NCI-H1092 treated with DMSO at 0.1 percent for 48 hours (cell line): ENCODE data around the gene USP12.

Experiments used
- DNase-seq: peaks from one replicate; lab custom pipeline; 2025; lab: John Stamatoyannopoulos, UW

Gene USP12

DNA sequence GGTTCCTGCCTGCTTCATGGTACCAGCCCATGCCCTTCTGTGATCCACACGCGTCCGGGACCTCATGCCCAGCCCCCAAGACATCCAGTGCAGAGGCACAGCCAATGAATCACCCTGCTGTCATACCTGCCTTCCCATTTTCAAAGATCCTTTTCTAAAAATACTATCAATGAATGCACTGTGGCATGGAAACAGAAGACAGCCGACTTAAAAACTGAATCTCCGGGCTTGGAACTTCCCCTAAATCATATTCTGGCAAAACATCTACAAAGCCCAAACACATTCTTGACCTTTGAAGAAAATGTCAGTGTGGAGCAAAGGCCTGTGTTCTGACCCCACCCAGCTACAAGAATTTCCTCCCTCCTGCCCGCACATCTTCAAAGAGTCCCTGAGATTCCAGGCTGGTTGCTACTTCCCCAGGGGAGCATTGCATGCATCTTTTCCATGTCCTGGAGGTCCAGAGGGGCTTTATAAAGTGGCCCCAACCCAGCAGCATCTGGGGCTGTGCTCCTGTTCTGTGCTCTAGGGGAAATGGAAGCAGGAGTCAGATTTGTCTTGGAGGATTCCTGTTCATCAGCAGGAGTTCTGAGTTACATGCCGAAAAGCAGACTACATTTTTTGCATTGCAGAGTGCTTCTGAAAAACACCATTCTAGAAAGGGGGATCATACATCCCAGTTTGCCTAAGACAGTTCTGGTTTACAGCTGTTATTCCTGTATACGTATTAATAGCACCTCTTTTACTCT lies 135.2 kb downstream of the USP12 start:
- no peak for DNase-seq

DNA sequence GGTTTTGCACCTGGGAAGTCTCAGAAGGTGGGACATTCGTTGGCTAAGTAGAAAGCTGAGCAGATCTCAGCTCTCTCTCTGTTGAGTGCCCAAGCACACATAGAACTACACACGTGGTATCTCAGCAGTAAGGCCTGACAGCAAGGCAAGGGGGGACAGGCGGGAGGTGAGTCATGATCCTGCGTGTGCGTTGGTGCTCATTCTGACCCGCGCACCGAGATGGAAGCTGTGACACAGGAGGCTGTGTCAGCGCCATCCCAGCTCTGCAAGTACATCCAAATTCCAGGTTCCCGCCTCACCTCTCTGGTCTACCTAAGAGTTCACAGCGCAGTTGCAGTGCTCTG lies 135.7 kb downstream of the USP12 start:
- no peak for DNase-seq

DNA sequence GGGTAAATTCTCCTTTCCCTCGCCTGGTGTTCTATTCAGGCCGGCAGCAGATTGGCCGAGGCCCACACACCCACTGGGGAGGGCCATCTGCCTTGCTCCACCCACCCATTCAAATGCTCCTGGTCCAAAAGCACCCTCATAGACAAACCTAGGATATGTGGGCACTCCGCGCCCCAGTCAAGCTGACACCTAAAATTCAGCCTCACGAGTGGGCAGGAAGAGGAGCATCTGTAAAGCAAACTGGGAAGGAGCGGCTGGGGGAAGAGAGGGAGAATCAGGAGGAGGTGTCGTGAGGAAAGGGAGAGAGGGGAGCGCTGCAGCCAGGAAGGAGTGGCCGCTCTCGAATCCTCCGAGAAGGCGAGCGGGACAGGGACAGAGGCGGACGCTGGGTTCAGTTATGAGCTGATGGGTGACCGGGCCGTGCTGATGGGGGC lies 136.9 kb downstream of the USP12 start:
- DNase-seq, result no peak

DNA sequence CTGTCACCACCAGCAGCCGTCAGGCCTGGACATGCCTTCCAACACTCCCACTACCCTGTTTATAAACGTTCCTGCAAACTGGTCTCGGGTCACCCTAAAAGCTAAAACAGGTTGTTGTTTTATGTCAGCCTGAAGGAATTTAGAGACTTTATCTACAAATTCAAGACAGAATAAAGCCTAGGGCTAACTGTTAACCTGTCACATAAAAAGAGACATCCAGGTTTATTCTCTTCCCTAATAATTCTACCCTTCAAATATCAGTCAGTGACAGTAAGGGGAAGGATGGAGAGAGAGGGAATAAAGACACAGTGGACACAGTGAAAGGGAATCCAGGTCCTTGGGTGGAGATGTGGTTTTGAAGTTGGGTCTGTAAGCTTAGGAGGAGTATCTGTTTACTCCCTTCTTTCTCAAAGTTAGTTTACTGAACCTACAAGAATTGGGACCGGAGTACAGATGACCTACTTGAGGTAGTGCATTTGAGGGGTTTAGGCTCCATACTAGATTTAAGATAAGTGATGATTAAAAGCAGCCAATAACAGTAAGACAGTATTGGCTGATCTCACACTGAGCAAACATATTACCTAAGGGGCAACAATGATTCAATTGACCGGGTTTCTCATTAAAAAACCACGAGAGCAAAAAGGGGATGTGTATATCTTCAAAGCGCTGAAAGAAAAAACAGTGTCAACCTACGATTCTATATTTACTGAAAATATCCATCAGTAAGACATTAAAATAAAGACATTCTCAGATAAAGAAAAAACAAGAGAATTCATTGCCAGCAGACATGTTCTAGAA lies 142.7 kb downstream of the USP12 start:
- DNase-seq, result no peak

DNA sequence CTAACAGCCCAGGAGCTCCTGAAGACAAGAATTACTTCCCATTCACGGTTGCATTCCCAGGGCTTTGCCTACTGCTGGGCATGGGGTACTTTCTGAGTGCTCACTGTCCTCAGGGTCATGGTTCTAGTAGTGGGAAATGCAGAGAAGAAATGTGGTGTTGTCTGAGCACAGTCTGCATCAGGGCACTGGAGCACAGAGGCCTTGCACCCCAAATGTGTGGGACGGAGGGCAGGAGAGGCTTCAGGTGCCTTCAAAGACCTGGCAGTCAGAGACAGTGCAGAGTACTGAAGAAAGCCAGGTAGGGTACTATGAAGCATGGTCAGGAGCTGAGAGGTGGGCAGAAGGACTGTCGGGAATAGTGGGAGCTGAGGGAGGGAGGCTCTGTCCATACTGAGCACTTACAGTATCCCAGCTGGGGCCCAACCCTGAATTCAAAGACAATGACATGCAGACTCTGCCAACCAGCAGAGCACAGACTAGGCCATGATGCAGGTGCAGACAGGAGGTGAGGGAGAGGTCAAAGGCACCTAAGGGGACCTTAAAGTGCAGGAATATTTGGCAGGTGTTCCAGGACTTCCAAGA lies 144.4 kb downstream of the USP12 start:
- DNase-seq, result no peak

DNA sequence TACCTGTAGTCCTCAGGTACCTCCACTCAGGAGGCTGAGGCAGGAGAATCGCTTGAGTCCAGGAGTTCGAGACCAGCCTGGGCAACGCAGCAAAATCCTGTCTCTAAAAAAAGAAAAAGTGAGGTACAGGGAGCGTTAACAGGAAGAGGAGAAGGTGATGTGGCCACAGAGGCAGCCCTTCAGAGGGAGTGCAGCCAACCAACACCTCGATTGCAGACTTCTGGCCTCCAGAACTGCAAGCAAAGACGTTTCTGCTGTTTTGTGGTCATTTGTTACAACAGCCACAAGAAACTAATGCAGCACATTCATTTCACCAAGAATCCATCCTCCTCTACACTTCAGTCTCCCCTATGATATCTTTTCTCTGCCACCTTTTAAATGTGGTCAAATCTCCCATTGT lies 145.2 kb downstream of the USP12 start:
- DNase-seq, result no peak

DNA sequence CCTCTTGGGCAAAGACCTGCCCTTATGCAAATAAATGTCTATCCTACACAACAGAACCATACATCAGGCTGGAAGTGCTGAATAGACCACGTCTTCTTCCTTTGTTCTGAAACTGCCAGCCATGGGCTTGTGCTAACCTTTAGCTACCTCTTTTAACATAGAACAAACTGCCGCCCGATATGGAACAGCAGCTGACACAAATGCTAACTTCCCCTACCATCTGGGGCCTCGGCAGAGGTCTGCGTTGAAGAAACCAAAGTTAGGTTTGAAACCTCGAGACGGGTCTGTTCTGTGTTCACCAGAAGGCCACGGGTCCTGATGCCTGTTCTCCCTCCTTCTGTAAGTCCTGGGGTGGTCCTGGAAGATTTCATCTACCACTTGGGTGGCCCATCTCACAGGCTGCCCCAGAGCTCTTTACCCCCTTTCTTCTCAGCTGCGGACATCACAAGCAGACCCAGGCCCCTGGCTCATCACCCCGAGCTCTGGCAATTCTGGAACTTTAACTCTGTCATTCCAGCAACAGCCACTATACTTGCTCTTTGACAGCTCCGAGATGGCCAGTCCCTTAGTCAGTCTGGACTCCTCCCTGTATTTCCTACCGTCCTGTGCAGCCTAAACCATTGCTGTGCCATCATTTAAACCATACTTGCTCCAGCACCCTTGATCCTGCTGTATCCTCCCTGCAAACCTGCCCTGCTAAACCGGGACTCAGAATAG lies 146.7 kb downstream of the USP12 start:
- DNase-seq, result no peak

DNA sequence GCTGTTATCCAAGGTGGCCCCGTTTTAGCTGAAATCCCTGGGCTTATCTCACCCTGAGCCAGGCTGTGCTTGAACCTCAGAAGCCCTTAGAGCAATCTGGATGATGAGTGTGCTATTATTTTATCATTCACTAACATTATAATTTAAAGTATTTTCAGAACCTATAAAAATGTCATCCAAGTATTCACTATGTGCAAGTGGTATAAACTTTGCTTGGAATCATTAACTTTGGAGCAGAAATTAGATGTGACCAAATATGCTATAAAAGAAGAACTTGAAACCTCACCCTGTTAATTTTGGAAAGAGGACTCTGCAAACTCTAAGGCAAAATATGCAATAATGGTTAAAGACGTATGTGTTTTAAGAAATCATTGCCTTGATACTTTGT lies 147.5 kb downstream of the USP12 start:
- DNase-seq, result no peak

DNA sequence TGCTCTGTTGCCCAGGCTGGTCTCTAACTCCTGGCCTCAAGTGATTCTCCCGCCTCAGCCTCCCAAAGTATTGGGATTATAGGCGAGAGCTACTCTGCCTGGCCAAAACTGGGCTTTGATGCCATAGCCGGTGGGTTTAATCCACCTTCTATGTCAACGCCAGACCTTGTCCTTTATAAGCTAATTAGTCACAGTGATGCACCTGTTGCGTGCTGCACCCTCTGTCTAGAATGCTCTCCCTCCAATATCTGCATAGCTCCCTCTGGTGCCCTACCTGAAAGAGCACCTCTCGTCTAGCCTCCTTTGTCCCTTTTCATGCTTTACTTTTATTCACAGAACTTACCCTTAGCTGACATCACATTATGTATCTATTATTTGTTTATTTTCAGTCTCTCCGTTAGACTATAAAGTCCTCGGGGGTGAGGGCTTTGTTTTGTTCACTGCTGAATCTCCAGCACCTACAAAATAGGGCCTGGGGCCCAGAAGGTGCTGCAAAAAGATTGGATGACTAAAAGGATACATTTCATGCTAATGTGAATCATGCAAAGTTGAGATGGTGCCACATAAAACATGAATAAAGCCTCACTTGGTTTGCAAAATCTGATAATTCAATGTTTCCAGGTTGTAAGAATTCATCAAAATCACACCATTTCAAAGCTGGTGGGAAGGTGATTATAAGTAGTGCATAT lies 148.1 kb downstream of the USP12 start:
- DNase-seq, result no peak

DNA sequence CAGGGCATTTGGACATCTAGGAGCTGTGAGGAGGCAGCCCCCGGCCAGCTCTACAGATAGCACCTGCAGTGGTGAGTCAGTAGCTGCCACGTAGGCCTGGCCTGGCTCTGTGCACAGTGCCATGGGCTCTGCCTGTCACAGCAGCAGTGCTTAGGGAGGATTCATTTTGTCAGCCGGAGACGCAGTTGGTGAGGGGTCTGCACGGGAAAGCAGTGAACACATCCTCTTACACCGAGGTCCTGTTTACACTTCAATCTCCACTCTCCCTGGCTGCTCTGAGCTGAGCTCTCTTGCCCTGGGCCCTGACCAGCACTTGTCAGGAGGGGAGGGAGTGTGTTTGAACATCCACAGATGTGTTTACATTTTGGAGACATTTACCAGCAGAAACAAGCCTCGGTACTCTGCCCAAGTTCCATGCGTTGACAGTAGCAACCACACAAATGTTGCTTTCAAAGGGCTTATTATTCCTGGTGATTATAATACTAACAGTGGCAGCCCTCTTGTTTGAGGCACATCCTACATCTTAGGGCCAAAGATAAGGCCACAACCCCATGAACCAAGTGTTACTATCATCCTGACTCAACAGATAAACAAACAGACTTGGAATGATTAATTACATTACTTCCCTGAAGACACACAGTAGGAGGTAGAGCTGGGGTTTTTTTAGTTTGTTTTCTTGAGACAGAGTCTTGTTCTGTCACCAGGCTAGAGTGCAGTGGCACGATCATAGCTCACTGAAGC lies 148.9 kb downstream of the USP12 start:
- DNase-seq, result peak; percentile 71

DNA sequence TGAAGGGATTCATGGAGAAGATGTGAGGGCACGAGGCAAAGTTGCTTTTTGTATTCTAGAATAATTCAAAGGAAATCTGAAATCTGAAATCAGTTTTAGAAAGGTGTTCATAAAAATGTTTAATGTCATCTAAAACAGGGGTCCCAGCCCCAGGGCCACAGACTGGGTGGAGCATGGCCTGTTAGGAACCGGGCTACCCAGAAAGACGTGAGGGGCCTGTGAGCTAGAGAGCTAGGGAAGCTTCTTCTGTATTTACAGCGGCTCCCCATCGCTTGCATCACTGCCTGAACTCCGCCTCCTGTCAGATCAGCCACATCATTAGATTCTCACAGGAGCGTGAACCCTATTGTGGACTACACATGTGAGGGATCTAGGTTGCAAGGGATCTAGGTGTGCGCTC lies 151.2 kb downstream of the USP12 start:
- DNase-seq, result no peak

DNA sequence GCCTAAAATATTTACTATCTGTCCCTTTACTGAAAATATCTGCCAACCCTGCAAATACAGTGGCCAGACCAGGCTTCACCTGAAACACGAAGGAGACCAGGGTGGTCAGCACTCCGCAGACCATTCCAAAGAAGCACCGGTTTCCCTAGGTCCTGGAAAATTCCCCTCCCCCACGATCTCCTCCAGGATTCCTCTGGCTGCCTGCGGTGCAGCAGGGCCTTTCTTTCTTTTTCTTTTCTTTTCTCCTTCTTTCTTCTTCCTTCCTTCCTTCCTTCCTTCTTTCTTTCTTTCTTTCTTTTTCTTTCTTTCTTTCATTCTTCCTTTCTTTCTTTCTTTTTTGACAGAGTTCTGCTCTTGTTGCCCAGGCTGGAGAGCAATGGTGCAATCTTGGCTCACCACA lies 152.7 kb downstream of the USP12 start:
- DNase-seq, result no peak

DNA sequence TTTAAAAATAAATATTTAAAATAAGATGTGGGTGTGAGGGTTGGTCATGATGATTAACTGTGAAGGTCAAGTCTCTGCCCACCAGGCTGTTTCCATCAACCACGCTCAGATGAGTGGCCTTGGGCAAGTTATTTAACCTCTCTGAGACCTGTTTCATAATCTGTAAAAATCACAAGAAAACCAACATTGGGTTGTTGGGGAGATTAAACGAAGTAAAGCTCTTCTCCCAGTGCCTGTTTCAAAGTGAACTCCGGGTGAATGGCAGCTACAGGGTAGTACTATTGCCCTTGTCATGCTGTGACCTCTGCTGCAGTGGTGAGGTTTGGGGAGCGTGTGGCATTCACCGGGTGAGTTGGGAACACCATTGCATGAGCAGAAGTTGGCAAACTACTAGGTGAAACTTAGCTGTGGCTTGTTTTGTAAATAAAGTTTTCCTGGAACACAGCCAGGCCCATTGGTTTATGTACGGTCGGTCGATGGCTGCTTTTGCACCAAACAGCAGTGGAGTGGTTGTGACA lies 153.2 kb downstream of the USP12 start:
- no peak for DNase-seq

DNA sequence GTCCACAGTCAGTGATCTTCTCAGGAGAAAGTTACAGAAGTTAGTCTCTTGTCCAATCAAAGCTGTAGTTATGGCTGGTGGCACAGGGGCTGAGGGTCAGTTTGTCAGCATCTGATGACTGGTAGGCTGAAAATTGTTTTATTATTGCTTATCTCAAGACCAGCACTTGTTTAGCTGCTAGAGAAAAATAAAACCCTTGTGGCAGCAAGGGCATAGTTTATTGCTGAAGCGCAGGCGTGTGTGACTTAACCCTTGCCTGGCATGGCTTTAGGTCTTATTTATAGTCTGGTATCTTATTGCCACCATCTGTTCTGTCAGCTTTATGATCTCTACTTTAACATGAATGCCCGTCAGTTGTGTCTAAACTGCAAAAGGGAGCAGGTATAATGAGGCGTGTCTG lies 154.7 kb downstream of the USP12 start:
- DNase-seq, result no peak
